ENCODE measurements around the gene PAPLN. TPM values are rescaled to one million over a fixed set of nuclear protein-coding genes. Genes with fewer than 3 reads are reported as not detected.
A peak's percentile ranks its signal among the peaks of the same experiment; 100 is the strongest.

PAPLN gene
- total RNA-seq, 2 experiments from 2014 or later: 0.29 to 0.47 TPM

GRCh38 chr14:73236157-73236556 is 1.1 kb upstream of the PAPLN start:
- CTCF ChIA-PET: interaction anchor here (1.0 kb wide), 1 partner anchor 236 kb away, joined by 3 read pairs; no protein-coding TSS in a partner anchor
- ATAC-seq: no peak
- H3K9me3 Mint-ChIP-seq: no peaks in the 10 kb centered on the region
- POLR2A ChIA-PET: interaction anchor here (1.1 kb wide), 1 partner anchor 227 kb away, joined by 3 read pairs; no protein-coding TSS in a partner anchor
- H3K4me1 Mint-ChIP-seq (ENCODE audit: low read depth): peaks cover 10% of the 10 kb centered on the region
- no peak overlapping the region for H3K27ac Mint-ChIP-seq
- H3K36me3 Mint-ChIP-seq (ENCODE audit: low read depth): no peaks in the 10 kb centered on the region
- TF ChIP-seq, protein P1, sequence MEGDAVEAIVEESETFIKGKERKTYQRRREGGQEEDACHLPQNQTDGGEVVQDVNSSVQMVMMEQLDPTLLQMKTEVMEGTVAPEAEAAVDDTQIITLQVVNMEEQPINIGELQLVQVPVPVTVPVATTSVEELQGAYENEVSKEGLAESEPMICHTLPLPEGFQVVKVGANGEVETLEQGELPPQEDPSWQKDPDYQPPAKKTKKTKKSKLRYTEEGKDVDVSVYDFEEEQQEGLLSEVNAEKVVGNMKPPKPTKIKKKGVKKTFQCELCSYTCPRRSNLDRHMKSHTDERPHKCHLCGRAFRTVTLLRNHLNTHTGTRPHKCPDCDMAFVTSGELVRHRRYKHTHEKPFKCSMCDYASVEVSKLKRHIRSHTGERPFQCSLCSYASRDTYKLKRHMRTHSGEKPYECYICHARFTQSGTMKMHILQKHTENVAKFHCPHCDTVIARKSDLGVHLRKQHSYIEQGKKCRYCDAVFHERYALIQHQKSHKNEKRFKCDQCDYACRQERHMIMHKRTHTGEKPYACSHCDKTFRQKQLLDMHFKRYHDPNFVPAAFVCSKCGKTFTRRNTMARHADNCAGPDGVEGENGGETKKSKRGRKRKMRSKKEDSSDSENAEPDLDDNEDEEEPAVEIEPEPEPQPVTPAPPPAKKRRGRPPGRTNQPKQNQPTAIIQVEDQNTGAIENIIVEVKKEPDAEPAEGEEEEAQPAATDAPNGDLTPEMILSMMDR (IDR thresholded peaks at IDR 0.05): no peak
- intact Hi-C loops (cut with micrococcal nuclease): no loop called here
- H3K4me3 Mint-ChIP-seq: no peak overlapping the region
- DNase-seq: no peak
- peaks cover 65% of the 10 kb centered on the region for H3K27me3 Mint-ChIP-seq

DNA sequence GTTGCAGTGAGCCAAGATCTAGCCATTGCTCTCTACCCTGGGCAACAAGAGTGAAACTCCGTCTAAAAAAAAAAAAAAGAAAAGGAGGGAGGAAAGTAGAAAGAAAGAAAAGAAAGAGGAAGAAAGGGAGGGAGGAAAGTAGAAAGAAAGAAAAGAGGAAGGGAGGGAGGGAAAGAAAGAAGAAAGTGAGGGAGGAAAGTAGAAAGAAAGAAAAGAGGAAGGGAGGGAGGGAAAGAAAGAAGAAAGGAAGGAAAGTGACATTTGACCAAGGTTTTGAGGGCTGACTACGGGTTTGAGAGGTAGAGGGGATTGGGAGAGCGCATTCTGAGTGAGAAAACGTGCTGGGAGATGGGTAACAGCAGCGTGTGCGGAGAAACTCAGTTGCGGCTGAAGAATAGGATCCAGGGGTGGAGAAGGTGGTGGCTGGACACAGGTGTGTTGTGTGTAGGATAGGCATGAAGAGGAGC is 521 bp upstream of the PAPLN start:
- CTCF ChIA-PET: no interaction called here
- Mint-ChIP-seq H3K4me3 (peak overlapping the region; percentile 16), H3K36me3 (ENCODE audit: low read depth) (no peaks in the 10 kb centered on the region), H3K27ac (no peak overlapping the region), H3K9me3 (no peaks in the 10 kb centered on the region), H3K27me3 (peaks cover 68% of the 10 kb centered on the region), H3K4me1 (ENCODE audit: low read depth) (peaks cover 10% of the 10 kb centered on the region)
- intact Hi-C loops (cut with micrococcal nuclease): no loop called here
- TF ChIP-seq, protein P1 (IDR thresholded peaks at IDR 0.05): no peak
- POLR2A ChIA-PET: interaction anchor here (1.1 kb wide), 1 partner anchor 227 kb away, joined by 3 read pairs; no protein-coding TSS in a partner anchor
- no peak for ATAC-seq
- DNase-seq: no peak

GRCh38 chr14:73237786-73238423 is 599 bp downstream of the PAPLN start:
- peaks cover 13% of the 10 kb centered on the region for H3K4me1 Mint-ChIP-seq (ENCODE audit: low read depth)
- TF ChIP-seq, protein P1 (IDR thresholded peaks at IDR 0.05): no peak
- H3K36me3 Mint-ChIP-seq (ENCODE audit: low read depth): no peaks in the 10 kb centered on the region
- H3K27me3 Mint-ChIP-seq: peaks cover 70% of the 10 kb centered on the region
- peak; percentile 21 for ATAC-seq
- intact Hi-C loops (cut with micrococcal nuclease): no loop called here
- peak overlapping the region; percentile 20 for H3K4me3 Mint-ChIP-seq
- no peak for DNase-seq
- ChIA-PET POLR2A (no interaction called here), CTCF (no interaction called here)
- no peak overlapping the region for H3K27ac Mint-ChIP-seq
- no peaks in the 10 kb centered on the region for H3K9me3 Mint-ChIP-seq

- Mint-ChIP-seq H3K9me3 (no peaks in the 10 kb centered on the region), H3K4me3 (peak overlapping the region; percentile 20), H3K4me1 (ENCODE audit: low read depth) (peaks cover 13% of the 10 kb centered on the region), H3K36me3 (ENCODE audit: low read depth) (no peaks in the 10 kb centered on the region), H3K27ac (no peak overlapping the region), H3K27me3 (peaks cover 73% of the 10 kb centered on the region)
- intact Hi-C loops (cut with micrococcal nuclease): no loop called here
- TF ChIP-seq, protein P1 (IDR thresholded peaks at IDR 0.05): no peak
- CTCF ChIA-PET: interaction anchor here (1.2 kb wide), 1 partner anchor 57 kb away, joined by 3 read pairs; no protein-coding TSS in a partner anchor
- ATAC-seq: peak; percentile 26
- DNase-seq: no peak
- POLR2A ChIA-PET: no interaction called here
Observed at GRCh38 chr14:73238424-73238852, 1.1 kb downstream of the PAPLN start.

DNA sequence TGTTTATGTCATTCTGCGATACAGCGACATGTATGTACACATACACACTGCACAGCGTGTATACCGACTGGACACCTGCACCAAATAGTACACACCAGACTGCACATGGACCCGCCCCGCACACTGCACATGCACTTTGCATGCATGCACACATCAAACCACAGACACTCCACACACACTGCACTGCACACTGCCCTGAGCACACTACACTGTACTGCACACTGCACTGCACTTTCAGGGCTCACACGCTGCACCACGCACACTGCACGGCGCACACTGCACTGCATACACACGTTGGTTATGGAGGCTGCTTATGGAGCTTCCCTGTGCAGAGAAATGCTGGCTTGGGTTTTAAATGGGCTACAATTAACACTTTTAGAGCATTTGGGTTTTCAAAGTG is 1.6 kb downstream of the PAPLN start:
- POLR2A ChIA-PET: no interaction called here
- Mint-ChIP-seq H3K9me3 (no peaks in the 10 kb centered on the region), H3K27ac (no peak overlapping the region), H3K4me1 (ENCODE audit: low read depth) (peaks cover 13% of the 10 kb centered on the region), H3K27me3 (peaks cover 74% of the 10 kb centered on the region), H3K36me3 (ENCODE audit: low read depth) (no peaks in the 10 kb centered on the region), H3K4me3 (no peak overlapping the region)
- DNase-seq: no peak
- TF ChIP-seq, protein P1 (IDR thresholded peaks at IDR 0.05): no peak
- intact Hi-C loops (cut with micrococcal nuclease): no loop called here
- ATAC-seq: no peak
- CTCF ChIA-PET: interaction anchor here (0.9 to 1.2 kb wide), 2 partner anchors 32 to 56 kb away, joined by 3 read pairs; no protein-coding TSS in a partner anchor
